NT2/D1 (cell line): ENCODE results near the gene ZNF280A.

Experiments used
- SUZ12 ChIP-seq: IDR thresholded peaks from 2 replicates; pipeline ENCODE4 v1.6.1; 2011; ENCODE audit not compliant: insufficient read length, insufficient read depth; ENCODE audit errors: extremely low read depth
- YY1 ChIP-seq: IDR thresholded peaks from 2 replicates; pipeline ENCODE4 v1.6.1; 2011; ENCODE audit not compliant: insufficient read length, insufficient read depth
- ZNF274 ChIP-seq: IDR thresholded peaks from 2 replicates; pipeline ENCODE4 v1.6.1; 2011; ENCODE audit warnings: mild to moderate bottlenecking, low read depth, low read length

GRCh38 chr22:22506736-22507135, 13.3 kb downstream of the ZNF280A start:
- TF ChIP-seq YY1 (no peak), SUZ12 (no peak), ZNF274 (no peak)
